Esophagus (tissue), 2 donors: Measurements from ENCODE around the gene INTU. TPM values are rescaled to one million over a fixed set of nuclear protein-coding genes. Genes with fewer than 3 reads are reported as not detected.

Experiments
- H3K27ac ChIP-seq, 2 donors: one replicate each; pipeline ENCODE4 v1.5.1; 2013; ENCODE audit warnings: low read depth in 2 of 2, mild to moderate bottlenecking in 2 of 2, inconsistent platforms in 1 of 2, low read length in 1 of 2, moderate library complexity in 1 of 2
- H3K27me3 ChIP-seq, 2 donors: one replicate each; pipeline ENCODE4 v1.6.1; 2013; ENCODE audit warnings: low read length in 2 of 2, control low read depth in 1 of 2, mild to moderate bottlenecking in 1 of 2; ENCODE audit not compliant: insufficient read depth in 2 of 2, control insufficient read depth in 1 of 2
- H3K36me3 ChIP-seq, 2 donors: one replicate each; pipeline ENCODE4 v1.6.1; 2013; ENCODE audit warnings: low read length in 1 of 2; ENCODE audit not compliant: control insufficient read depth in 2 of 2, insufficient read depth in 2 of 2
- H3K4me1 ChIP-seq, 2 donors: one replicate each; pipeline ENCODE4 v1.6.1; 2013; ENCODE audit warnings: low read length in 1 of 2; ENCODE audit not compliant: control insufficient read depth in 2 of 2, insufficient read depth in 2 of 2
- H3K4me3 ChIP-seq, 2 donors: one replicate each; pipeline ENCODE4 v1.5.1; 2013; ENCODE audit warnings: low read length in 2 of 2, mild to moderate bottlenecking in 2 of 2, low read depth in 1 of 2, moderate library complexity in 1 of 2
- H3K9me3 ChIP-seq, 2 donors: one replicate each; pipeline ENCODE4 v1.6.1; 2013; ENCODE audit warnings: mild to moderate bottlenecking in 2 of 2, low read depth in 1 of 2, low read length in 1 of 2, moderate library complexity in 1 of 2; ENCODE audit not compliant: control insufficient read depth in 2 of 2, insufficient read depth in 1 of 2
- WGBS, 2 donors: extraction: QIAGEN DNeasy Blood & Tissue Kit; methylation state at CpG; one replicate each; pipeline ENCODE4 v1.1.7; 2013; 5-methylcytosine and 5-hydroxymethylcytosine counted together
- polyA plus RNA-seq, 2 donors: library from polyadenylated mRNA; stranded (reverse); fragments of 200-250 nt; gene quantifications; one replicate each; pipeline ENCODE4 v1.2.3, GENCODE V29; 2013
- donor health status: healthy with polysubstance abuse.
- donor health status: Bipolar disorder and iron deficiency.

The INTU gene
- polyA plus RNA-seq, 2 donors, result 2.3 to 3.3 TPM

- H3K4me1 ChIP-seq, result no peaks in the 10 kb centered on the region
- no peaks in the 10 kb centered on the region for H3K9me3 ChIP-seq
- no peaks in the 10 kb centered on the region for H3K36me3 ChIP-seq
- H3K27ac ChIP-seq, result no peak overlapping the region
- no peak overlapping the region for H3K4me3 ChIP-seq
- 92 to 93% methylated on average over 19 of the region's 19 CpGs for WGBS, 2 donors
- H3K27me3 ChIP-seq, result no peaks in the 10 kb centered on the region
Observed at GRCh38 chr4:127731406-127731805, 98.6 kb downstream of the INTU start.

GRCh38 chr4:127732623-127733328 lies 100.0 kb downstream of the INTU start:
- Histone ChIP-seq H3K27ac (no peak overlapping the region), H3K4me3 (no peak overlapping the region), H3K4me1 (no peaks in the 10 kb centered on the region), H3K36me3 (no peaks in the 10 kb centered on the region), H3K27me3 (no peaks in the 10 kb centered on the region), H3K9me3 (no peaks in the 10 kb centered on the region)
- 15 to 18% methylated on average over 8 of the region's 8 CpGs for WGBS, 2 donors

GRCh38 chr4:127734976-127735375 lies 102.2 kb downstream of the INTU start:
- 77 to 88% methylated on average over 2 of the region's 2 CpGs for WGBS, 2 donors

GRCh38 chr4:127737295-127737694 lies 104.5 kb downstream of the INTU start:
- no peaks in the 10 kb centered on the region for H3K36me3 ChIP-seq
- 48 to 60% methylated on average over 4 of the region's 4 CpGs for WGBS, 2 donors
- H3K27me3 ChIP-seq, result no peaks in the 10 kb centered on the region
- H3K4me1 ChIP-seq, result no peaks in the 10 kb centered on the region
- no peak overlapping the region for H3K27ac ChIP-seq
- no peak overlapping the region for H3K4me3 ChIP-seq
- H3K9me3 ChIP-seq, result peaks cover 0 to 4% of the 10 kb centered on the region in 2 donors

More at GRCh38 chr4:127734976-127735375, 102.2 kb downstream of the INTU start:
- no peaks in the 10 kb centered on the region for H3K9me3 ChIP-seq
- H3K36me3 ChIP-seq, result no peaks in the 10 kb centered on the region
- no peak overlapping the region for H3K4me3 ChIP-seq
- H3K4me1 ChIP-seq, result no peaks in the 10 kb centered on the region
- H3K27me3 ChIP-seq, result no peaks in the 10 kb centered on the region
- H3K27ac ChIP-seq, result no peak overlapping the region

GRCh38 chr4:127741247-127741646 lies 108.5 kb downstream of the INTU start:
- Histone ChIP-seq H3K36me3 (no peaks in the 10 kb centered on the region), H3K9me3 (peaks cover 0 to 4% of the 10 kb centered on the region in 2 donors), H3K27ac (no peak overlapping the region), H3K4me1 (no peaks in the 10 kb centered on the region), H3K27me3 (no peaks in the 10 kb centered on the region), H3K4me3 (no peak overlapping the region)
- 97% methylated on average over 1 of the region's 1 CpG for WGBS, 2 donors

GRCh38 chr4:127747883-127748282 lies 115.1 kb downstream of the INTU start:
- no peak overlapping the region for H3K27ac ChIP-seq
- no peak overlapping the region for H3K4me3 ChIP-seq
- 85 to 89% methylated on average over 4 of the region's 4 CpGs for WGBS, 2 donors
- H3K4me1 ChIP-seq, result no peaks in the 10 kb centered on the region
- no peaks in the 10 kb centered on the region for H3K36me3 ChIP-seq
- no peaks in the 10 kb centered on the region for H3K27me3 ChIP-seq
- H3K9me3 ChIP-seq, result no peaks in the 10 kb centered on the region

GRCh38 chr4:127748957-127749356 lies 116.2 kb downstream of the INTU start:
- no peaks in the 10 kb centered on the region for H3K27me3 ChIP-seq
- H3K27ac ChIP-seq, result no peak overlapping the region
- WGBS, 2 donors, result 85 to 89% methylated on average over 2 of the region's 2 CpGs
- H3K4me3 ChIP-seq, result no peak overlapping the region
- no peaks in the 10 kb centered on the region for H3K4me1 ChIP-seq
- H3K36me3 ChIP-seq, result no peaks in the 10 kb centered on the region
- H3K9me3 ChIP-seq, result no peaks in the 10 kb centered on the region

GRCh38 chr4:127756906-127757305 lies 124.1 kb downstream of the INTU start:
- Histone ChIP-seq H3K27me3 (no peaks in the 10 kb centered on the region), H3K4me3 (no peak overlapping the region), H3K4me1 (no peaks in the 10 kb centered on the region), H3K27ac (no peak overlapping the region), H3K36me3 (no peaks in the 10 kb centered on the region), H3K9me3 (no peaks in the 10 kb centered on the region)
- 74 to 81% methylated on average over 2 of the region's 2 CpGs for WGBS, 2 donors

GRCh38 chr4:127759228-127759820 lies 126.6 kb downstream of the INTU start:
- 78 to 79% methylated on average over 2 of the region's 2 CpGs for WGBS, 2 donors
- no peaks in the 10 kb centered on the region for H3K9me3 ChIP-seq
- H3K4me1 ChIP-seq, result no peaks in the 10 kb centered on the region
- H3K27ac ChIP-seq, result no peak overlapping the region
- H3K4me3 ChIP-seq, result no peak overlapping the region
- no peaks in the 10 kb centered on the region for H3K27me3 ChIP-seq
- no peaks in the 10 kb centered on the region for H3K36me3 ChIP-seq

GRCh38 chr4:127759893-127760292 lies 127.1 kb downstream of the INTU start:
- H3K4me1 ChIP-seq, result no peaks in the 10 kb centered on the region
- no peaks in the 10 kb centered on the region for H3K9me3 ChIP-seq
- WGBS, 2 donors, result 67 to 75% methylated on average over 3 of the region's 3 CpGs
- no peak overlapping the region for H3K4me3 ChIP-seq
- no peaks in the 10 kb centered on the region for H3K36me3 ChIP-seq
- no peak overlapping the region for H3K27ac ChIP-seq
- no peaks in the 10 kb centered on the region for H3K27me3 ChIP-seq
